ENCODE measurements around the gene OR52W1. TPM values are rescaled to one million over a fixed set of nuclear protein-coding genes. Genes with fewer than 3 reads are reported as not detected.

The OR52W1 gene
- not detected in 2 replicates for total RNA-seq

DNA sequence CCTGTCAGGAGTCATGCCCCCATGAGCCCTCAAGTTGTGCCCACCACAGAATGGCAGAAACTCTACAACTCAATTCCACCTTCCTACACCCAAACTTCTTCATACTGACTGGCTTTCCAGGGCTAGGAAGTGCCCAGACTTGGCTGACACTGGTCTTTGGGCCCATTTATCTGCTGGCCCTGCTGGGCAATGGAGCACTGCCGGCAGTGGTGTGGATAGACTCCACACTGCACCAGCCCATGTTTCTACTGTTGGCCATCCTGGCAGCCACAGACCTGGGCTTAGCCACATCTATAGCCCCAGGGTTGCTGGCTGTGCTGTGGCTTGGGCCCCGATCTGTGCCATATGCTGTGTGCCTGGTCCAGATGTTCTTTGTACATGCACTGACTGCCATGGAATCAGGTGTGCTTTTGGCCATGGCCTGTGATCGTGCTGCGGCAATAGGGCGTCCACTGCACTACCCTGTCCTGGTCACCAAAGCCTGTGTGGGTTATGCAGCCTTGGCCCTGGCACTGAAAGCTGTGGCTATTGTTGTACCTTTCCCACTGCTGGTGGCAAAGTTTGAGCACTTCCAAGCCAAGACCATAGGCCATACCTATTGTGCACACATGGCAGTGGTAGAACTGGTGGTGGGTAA lies at the start of gene OR52W1:
TSS of gene OR52W1 (plus strand) at position 51 of the 637 bp plus-strand sequence. CDS start at position 51, 0 bp downstream.

GRCh38 chr11:6170226-6170625 lies 28.8 kb upstream of the OR52W1 start, which contains the start of gene OR52B2:
OR52B2 (minus strand) TSS chr11:6170326; CDS start chr11:6170326, 0 bp downstream.

GRCh38 chr11:6205366-6205765 lies 6.3 kb downstream of the OR52W1 start, which contains the start of gene C11orf42:
C11orf42 (plus strand) TSS chr11:6205557; CDS start chr11:6205616, 59 bp downstream.

DNA sequence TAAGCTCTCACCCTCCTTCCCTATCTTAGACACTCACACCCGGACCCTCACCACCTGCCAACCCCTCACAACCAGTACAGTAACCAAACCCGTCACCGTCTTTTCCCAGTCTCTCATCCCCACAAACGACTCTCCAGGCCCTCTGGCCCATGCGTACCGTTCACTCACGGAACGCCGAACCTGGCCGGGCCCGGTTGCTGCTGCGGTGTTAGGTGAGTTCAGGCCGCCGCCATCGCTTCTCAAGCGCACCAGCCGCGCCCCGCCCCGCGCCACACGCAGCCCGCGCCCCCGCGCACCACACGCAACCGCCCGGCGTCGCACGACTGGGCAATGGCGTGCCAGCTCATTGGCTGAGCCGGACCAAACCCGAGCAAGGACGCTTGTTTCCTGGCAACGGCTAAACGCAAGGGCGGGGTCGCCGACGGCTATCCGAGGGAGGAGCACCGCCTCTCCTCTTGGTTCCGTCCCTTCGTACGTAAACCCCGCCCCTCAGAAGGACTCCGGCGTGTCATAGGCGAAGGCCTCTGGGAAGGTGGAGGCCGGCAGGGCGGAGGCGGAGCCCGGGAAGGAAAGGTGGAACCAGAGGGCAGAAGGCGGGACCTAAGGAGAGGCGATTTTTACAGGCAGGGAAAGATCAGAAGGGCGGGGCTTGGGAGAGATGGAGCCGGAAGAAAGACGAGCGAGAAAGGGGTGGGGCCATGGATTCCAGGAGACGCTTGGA lies 35.5 kb downstream of the OR52W1 start, which contains the start of gene FHIP1B:
TSS of gene FHIP1B (minus strand) at position 250 of the 721 bp plus-strand sequence. CDS start 10,120 bp downstream, outside the sequence.

DNA sequence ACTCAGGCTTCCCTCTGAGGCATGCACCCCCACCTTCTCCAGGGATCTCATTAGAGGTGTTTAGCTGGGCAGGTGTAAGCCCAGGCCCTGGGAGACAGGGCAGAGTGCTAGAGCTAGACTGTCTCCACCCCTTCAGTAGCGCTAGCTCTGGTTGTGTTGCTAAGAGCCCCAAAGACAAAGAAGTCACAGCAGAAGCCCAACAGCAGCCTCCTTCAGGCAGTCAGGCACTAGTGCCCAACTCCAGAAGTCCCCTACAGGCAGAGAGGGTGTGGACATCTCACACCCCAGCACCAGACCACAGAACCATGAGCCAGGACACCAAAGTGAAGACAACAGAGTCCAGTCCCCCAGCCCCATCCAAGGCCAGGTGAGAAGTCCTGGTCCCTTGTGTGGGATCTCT lies 39.9 kb downstream of the OR52W1 start, which contains the start of gene CNGA4:
TSS of gene CNGA4 (plus strand) at position 188 of the 400 bp plus-strand sequence. CDS start at position 306, 118 bp downstream.

Other genes with a start within 250 kb of the OR52W1 start
- not detected in 2 replicates for gene OR56A5, start 230.7 kb upstream of the OR52W1 start, total RNA-seq
- not detected in 2 replicates for gene OR52L1, start 212.2 kb upstream of the OR52W1 start, total RNA-seq
- not detected in 2 replicates for gene OR56A4, start 192.3 kb upstream of the OR52W1 start, total RNA-seq
- not detected in 2 replicates for gene OR56A1, start 168.5 kb upstream of the OR52W1 start, total RNA-seq
- gene OR56B4, start 91.5 kb upstream of the OR52W1 start, total RNA-seq = not detected in 2 replicates
- gene OR52B2, start 28.9 kb upstream of the OR52W1 start, total RNA-seq = not detected in 2 replicates
- gene C11orf42, start 6.3 kb downstream of the OR52W1 start, total RNA-seq = not detected in 2 replicates
- 11.6 and 18.6 TPM in 2 replicates for gene FHIP1B, start 35.4 kb downstream of the OR52W1 start, total RNA-seq
- gene CNGA4, start 39.9 kb downstream of the OR52W1 start, total RNA-seq = under 0.01 TPM in 1 of 2 replicates, not detected in the other
- gene CCKBR, start 60.6 kb downstream of the OR52W1 start, total RNA-seq = 0.25 TPM in 1 of 2 replicates, not detected in the other
- gene CAVIN3, start 121.3 kb downstream of the OR52W1 start, total RNA-seq = 161 and 319 TPM in 2 replicates
- 38.3 and 91.0 TPM in 2 replicates for gene SMPD1, start 191.2 kb downstream of the OR52W1 start, total RNA-seq
- gene APBB1, start 219.9 kb downstream of the OR52W1 start, total RNA-seq = 35.7 and 57.2 TPM in 2 replicates
- gene HPX, start 241.8 kb downstream of the OR52W1 start, total RNA-seq = 0.38 and 0.65 TPM in 2 replicates